Activated CD4-positive, alpha-beta memory T cell treated with anti-CD3 and anti-CD28 coated beads, Interleukin-2, amount 10 ng/mL, durations not matched to agents 7 days and 5 days (primary cell): ENCODE measurements around the gene CHMP5. TPM values are rescaled to one million over a fixed set of nuclear protein-coding genes. Genes with fewer than 3 reads are reported as not detected.

ENCODE experiments used
- CTCF ChIA-PET: fragments of 350-600 bp; sonication (Branson Sonifier 250); formaldehyde crosslinking; loops from one replicate; lab custom pipeline; 2021; ENCODE audit warnings: antibody characterized with exemption, inconsistent platforms; lab: Charles Lee
- POLR2A ChIA-PET: fragments of 350-600 bp; sonication (Branson Sonifier 250); formaldehyde crosslinking; loops from one replicate; lab custom pipeline; 2021; ENCODE audit warnings: antibody characterized with exemption; lab: Charles Lee
- DNase-seq: peaks from one replicate; pipeline ENCODE4 v3.0.0-alpha.2; 2020
- H3K27ac Mint-ChIP-seq: one replicate; pipeline ENCODE4 v1.8.0; 2021; ENCODE audit warnings: mild to moderate bottlenecking, mixed read lengths
- H3K27me3 Mint-ChIP-seq: one replicate; pipeline ENCODE4 v1.8.0; 2021; ENCODE audit warnings: mixed read lengths
- H3K36me3 Mint-ChIP-seq: one replicate; pipeline ENCODE4 v1.8.0; 2021; ENCODE audit warnings: low read depth, mixed read lengths
- H3K4me1 Mint-ChIP-seq: one replicate; pipeline ENCODE4 v1.8.0; 2021; ENCODE audit warnings: mixed read lengths
- H3K4me3 Mint-ChIP-seq: one replicate; pipeline ENCODE4 v1.8.0; 2021; ENCODE audit warnings: mild to moderate bottlenecking, mixed read lengths
- H3K9me3 Mint-ChIP-seq: one replicate; pipeline ENCODE4 v1.8.0; 2021; ENCODE audit warnings: mixed read lengths
- total RNA-seq, 2 experiments: library from RNA; stranded (reverse); gene quantifications; one replicate each; pipeline ENCODE4 v1.2.3, GENCODE V29; 2021

The CHMP5 gene
- total RNA-seq, 2 experiments from 2014 or later, result 149 TPM

DNA sequence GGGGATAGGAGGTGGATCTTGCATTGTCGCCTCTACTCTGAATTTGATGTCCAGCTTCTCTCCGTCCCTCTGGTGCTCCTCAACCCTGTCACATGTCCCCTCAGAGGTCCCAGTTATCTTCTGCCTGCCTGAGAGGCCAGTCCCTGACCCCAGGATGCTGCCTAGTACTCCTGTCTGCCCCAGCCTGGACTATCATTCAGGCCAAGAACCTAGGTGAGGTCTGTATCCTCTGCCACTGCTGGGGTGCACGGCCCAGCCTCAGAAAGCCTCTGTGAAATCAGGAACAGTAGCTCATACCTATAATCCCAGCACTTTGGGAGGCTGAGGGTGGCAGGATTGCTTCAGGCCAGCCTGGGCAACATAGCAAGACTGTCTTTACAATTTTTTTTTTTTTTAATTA lies 16.2 kb upstream of the CHMP5 start:
- no peak overlapping the region for H3K4me3 Mint-ChIP-seq
- ChIA-PET CTCF (interaction anchor here (0.6 kb wide), 1 partner anchor 1182 kb away, joined by 5 read pairs; no protein-coding TSS in a partner anchor), POLR2A (interaction anchor here (0.9 to 1.9 kb wide), 2 partner anchors 10 to 16 kb away, joined by 3 to 6 read pairs; partner anchors contain the start of genes BAG1 and CHMP5)
- peaks cover 21% of the 10 kb centered on the region for H3K36me3 Mint-ChIP-seq
- no peak overlapping the region for H3K27ac Mint-ChIP-seq
- H3K9me3 Mint-ChIP-seq, result no peaks in the 10 kb centered on the region
- H3K4me1 Mint-ChIP-seq, result peaks cover 8% of the 10 kb centered on the region
- no peak for DNase-seq
- no peaks in the 10 kb centered on the region for H3K27me3 Mint-ChIP-seq

DNA sequence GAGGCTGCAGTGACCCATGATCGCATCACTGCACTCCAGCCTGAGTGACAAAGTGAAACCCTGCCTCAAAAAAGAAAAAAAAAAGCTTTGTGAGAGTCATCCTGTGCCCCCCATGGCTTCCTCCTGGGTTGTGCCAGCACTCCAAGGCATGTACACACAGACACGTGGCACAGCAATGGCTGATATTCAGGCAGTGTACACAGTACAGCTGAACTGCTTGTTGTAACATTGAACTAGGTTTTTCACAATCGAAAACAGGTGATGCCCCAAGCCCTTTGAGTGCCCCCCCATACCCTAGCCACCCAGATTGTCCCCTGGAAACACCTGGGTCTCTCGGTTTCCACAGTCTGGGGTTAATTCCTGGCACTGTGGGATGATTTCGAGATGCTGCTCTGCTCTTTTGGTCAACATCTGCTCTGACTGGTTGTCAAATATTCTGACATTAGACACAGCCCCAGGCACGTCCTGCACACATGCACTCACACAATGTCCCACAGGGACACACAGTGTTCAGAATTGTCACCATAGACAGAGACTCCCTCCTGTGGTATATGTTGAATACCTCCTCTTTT lies 15.7 kb upstream of the CHMP5 start:
- no peak overlapping the region for H3K4me3 Mint-ChIP-seq
- peaks cover 23% of the 10 kb centered on the region for H3K36me3 Mint-ChIP-seq
- ChIA-PET CTCF (interaction anchor here (0.6 kb wide), 1 partner anchor 1181 kb away, joined by 5 read pairs; no protein-coding TSS in a partner anchor), POLR2A (interaction anchor here (0.9 to 1.9 kb wide), 2 partner anchors 9 to 15 kb away, joined by 3 to 6 read pairs; partner anchors contain the start of genes BAG1 and CHMP5)
- H3K27ac Mint-ChIP-seq, result no peak overlapping the region
- H3K9me3 Mint-ChIP-seq, result no peaks in the 10 kb centered on the region
- peaks cover 5% of the 10 kb centered on the region for H3K4me1 Mint-ChIP-seq
- DNase-seq, result no peak
- no peaks in the 10 kb centered on the region for H3K27me3 Mint-ChIP-seq

DNA sequence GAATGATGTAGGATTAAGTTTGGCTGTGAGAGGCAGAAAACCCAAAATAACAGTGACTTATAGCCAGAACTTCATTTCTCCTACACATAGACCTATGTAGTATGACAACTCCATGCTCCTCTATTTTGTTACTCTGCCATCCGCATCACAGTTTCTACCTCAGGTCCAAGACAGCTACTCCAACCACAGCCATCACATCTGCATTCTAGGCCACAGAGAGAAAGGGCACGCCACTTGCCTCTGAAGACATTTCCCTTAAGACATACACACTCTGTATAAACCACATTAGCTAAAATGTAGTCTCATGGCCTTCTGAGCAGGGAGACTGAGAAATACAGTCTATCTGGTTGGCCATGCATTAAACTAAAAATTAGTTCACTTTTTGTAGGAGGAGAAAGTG lies 14.9 kb upstream of the CHMP5 start:
- CTCF ChIA-PET, result no interaction called here
- no peaks in the 10 kb centered on the region for H3K27me3 Mint-ChIP-seq
- H3K27ac Mint-ChIP-seq, result no peak overlapping the region
- H3K4me1 Mint-ChIP-seq, result peaks cover 5% of the 10 kb centered on the region
- H3K4me3 Mint-ChIP-seq, result no peak overlapping the region
- POLR2A ChIA-PET, result no interaction called here
- peaks cover 30% of the 10 kb centered on the region for H3K36me3 Mint-ChIP-seq
- no peak for DNase-seq
- H3K9me3 Mint-ChIP-seq, result no peaks in the 10 kb centered on the region

DNA sequence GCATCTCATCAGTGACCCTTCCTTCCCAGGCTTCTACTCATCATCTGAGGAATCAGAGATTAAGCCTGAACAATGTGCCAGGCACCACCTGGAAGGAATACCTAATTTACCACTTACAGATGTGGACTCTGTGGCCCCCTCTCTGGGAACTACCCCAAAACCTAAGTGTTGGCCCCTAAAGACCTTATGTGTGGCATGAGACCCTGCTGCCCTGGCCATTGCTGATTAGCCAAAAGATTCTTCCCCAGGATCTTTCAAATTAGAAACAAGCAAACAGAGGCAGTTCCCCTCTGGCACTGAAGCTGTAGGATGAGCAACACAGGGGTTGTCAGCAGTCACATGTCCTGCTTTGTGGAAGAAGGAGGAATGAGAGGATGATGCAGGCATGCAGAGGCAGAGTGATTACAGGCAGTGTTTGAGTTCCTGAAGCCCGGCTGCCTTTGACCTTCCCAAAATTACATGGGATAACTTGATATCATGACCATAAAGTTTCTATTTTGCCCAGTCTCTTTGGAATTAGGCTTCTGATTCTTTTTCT lies 14.3 kb upstream of the CHMP5 start:
- peaks cover 30% of the 10 kb centered on the region for H3K36me3 Mint-ChIP-seq
- H3K9me3 Mint-ChIP-seq, result no peaks in the 10 kb centered on the region
- CTCF ChIA-PET, result no interaction called here
- H3K4me3 Mint-ChIP-seq, result no peak overlapping the region
- POLR2A ChIA-PET, result no interaction called here
- H3K27ac Mint-ChIP-seq, result peak overlapping the region; percentile 33
- no peak for DNase-seq
- peaks cover 5% of the 10 kb centered on the region for H3K4me1 Mint-ChIP-seq
- no peaks in the 10 kb centered on the region for H3K27me3 Mint-ChIP-seq

DNA sequence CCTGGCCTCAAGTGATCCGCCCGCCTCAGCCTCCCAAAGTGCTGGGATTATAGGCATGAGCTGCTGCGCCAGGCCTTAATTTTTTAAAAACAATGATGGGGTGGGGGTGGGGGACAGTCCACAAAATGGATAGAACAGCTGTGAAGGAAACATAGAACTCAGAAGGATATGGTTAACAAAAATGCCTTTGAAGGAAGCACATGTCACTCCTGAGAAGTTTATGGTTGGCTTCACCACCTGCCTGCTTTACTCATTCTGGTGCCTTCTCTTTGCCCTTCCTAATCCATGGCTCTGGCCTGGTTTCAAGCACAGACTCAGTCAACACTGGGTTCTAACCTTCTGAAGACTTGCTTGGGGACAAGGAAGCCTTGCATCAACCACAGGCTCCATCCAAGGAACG lies 10.6 kb upstream of the CHMP5 start:
- Mint-ChIP-seq H3K9me3 (no peaks in the 10 kb centered on the region), H3K4me3 (no peak overlapping the region), H3K27me3 (no peaks in the 10 kb centered on the region), H3K4me1 (peaks cover 7% of the 10 kb centered on the region), H3K36me3 (peaks cover 53% of the 10 kb centered on the region), H3K27ac (no peak overlapping the region)
- ChIA-PET POLR2A (no interaction called here), CTCF (interaction anchor here (0.7 kb wide), 1 partner anchor 80 kb away, joined by 3 read pairs; no protein-coding TSS in a partner anchor)
- no peak for DNase-seq

DNA sequence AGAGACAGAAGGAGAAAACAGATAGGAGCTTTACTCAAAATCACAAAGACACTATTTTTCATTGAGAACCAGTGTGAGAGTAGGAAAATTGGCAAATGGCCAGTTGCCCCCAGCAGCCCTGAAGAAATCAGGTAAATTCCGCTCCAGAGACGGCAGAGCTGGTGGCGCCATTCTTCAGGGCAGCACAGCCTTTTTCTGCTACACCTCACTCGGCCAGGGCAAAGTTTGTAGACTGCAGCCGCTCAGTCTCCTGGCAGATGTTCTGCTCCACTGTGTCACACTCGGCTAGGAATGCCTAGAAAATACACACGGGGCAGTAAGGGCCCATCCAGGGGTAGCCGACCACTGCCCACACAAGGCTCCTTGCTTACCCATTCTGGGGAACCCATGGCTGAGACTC lies 9.8 kb upstream of the CHMP5 start:
- Mint-ChIP-seq H3K27ac (no peak overlapping the region), H3K27me3 (no peaks in the 10 kb centered on the region), H3K36me3 (peaks cover 61% of the 10 kb centered on the region), H3K4me1 (peaks cover 10% of the 10 kb centered on the region), H3K9me3 (no peaks in the 10 kb centered on the region), H3K4me3 (no peak overlapping the region)
- POLR2A ChIA-PET, result interaction anchor here (0.9 kb wide), 1 partner anchor 10 kb away, joined by 3 read pairs; the partner anchor contains the start of genes BAG1 and CHMP5
- CTCF ChIA-PET, result no interaction called here
- DNase-seq, result no peak

DNA sequence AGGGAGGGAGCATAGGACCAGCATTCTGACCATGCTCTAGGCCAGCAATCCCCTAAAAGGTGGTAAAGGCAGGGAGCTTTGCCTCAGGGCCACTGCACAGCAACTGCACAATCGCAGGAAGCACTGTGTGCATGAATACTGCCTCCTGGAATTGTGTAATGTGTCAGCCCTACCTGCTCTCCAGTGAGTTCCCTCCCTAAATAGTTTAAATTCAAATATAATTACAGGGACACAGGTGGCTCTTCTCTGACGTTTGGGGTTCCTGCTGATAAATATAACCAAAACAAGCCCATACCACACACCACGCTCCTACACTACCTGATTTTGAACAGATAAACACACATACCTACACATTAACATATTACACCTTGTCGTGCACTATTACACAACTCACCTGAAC lies 9.4 kb upstream of the CHMP5 start:
- Mint-ChIP-seq H3K9me3 (no peaks in the 10 kb centered on the region), H3K36me3 (peaks cover 66% of the 10 kb centered on the region), H3K4me1 (peaks cover 14% of the 10 kb centered on the region), H3K4me3 (no peak overlapping the region), H3K27me3 (no peaks in the 10 kb centered on the region), H3K27ac (no peak overlapping the region)
- CTCF ChIA-PET, result no interaction called here
- POLR2A ChIA-PET, result interaction anchor here (0.9 kb wide), 1 partner anchor 9 kb away, joined by 3 read pairs; the partner anchor contains the start of genes BAG1 and CHMP5
- no peak for DNase-seq

DNA sequence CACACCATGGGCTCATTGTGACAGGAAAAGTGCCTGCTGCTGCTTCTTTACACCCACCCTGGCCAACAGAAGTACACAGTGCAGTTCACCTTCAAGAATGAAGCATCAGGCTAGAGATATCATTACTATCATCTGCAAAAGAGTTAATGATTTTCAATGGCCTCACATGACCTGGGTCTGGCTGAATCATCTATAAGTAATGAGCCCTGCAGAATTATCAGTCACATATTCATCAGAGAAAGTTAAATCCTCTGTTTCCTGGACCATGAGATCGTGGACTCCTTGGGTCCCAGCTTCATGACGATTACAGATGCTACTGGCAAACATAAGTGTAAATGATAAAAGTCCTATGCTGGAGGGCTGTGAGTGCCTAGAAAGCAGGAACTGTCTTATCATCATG lies 8.6 kb upstream of the CHMP5 start:
- no peak overlapping the region for H3K4me3 Mint-ChIP-seq
- H3K36me3 Mint-ChIP-seq, result peaks cover 73% of the 10 kb centered on the region
- no peak for DNase-seq
- no peak overlapping the region for H3K27ac Mint-ChIP-seq
- H3K27me3 Mint-ChIP-seq, result no peaks in the 10 kb centered on the region
- CTCF ChIA-PET, result no interaction called here
- H3K9me3 Mint-ChIP-seq, result no peaks in the 10 kb centered on the region
- peaks cover 21% of the 10 kb centered on the region for H3K4me1 Mint-ChIP-seq
- POLR2A ChIA-PET, result no interaction called here

DNA sequence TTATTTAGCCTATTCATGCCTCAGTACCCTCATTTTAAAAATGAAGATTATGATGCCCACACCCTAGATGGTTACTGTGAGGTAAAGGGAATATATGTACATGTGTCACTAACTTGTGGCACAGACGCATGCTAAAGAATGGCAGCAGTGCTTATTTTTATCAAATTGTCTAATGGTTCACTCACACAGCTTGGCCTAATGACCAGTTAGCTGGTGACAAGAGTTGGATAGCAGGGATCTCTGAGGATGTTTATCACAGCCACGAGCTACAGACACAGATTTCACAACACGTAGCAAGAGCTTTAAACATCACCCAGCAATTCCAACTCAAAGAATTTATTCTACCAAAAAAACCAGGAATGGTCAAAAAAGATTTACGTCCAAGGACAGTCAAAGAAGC lies 7.6 kb upstream of the CHMP5 start:
- H3K27me3 Mint-ChIP-seq, result no peaks in the 10 kb centered on the region
- POLR2A ChIA-PET, result interaction anchor here (0.9 to 1.1 kb wide), 2 partner anchors 17 to 213 kb away, joined by 3 read pairs; partner anchors contain the start of gene SPINK4

DNA sequence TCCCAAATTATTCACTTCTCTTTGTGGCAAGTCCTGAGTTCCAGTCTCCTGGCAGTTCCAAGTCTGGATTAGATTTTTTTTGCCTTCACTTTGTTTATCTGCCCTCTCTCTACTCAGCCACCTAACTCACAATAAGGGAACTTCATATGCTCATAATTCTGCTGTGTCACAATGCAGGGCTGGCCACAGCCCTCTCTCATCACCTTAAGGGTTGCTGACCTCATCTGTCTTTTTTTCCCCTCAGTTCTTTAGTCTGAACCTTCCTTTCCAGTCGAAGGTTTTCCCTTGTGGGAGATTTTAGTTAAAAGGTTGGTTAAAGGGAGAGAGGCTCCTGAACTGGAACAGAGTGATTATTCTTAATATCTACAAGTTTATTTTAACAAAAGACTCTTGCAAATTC lies 4.5 kb upstream of the CHMP5 start:
- Mint-ChIP-seq H3K36me3 (peaks cover 77% of the 10 kb centered on the region), H3K4me3 (no peak overlapping the region), H3K27ac (no peak overlapping the region), H3K4me1 (peaks cover 40% of the 10 kb centered on the region), H3K27me3 (no peaks in the 10 kb centered on the region), H3K9me3 (no peaks in the 10 kb centered on the region)
- ChIA-PET CTCF (no interaction called here), POLR2A (no interaction called here)
- DNase-seq, result no peak

More for the DNA sequence above, 7.6 kb upstream of the CHMP5 start:
- Mint-ChIP-seq H3K36me3 (peaks cover 78% of the 10 kb centered on the region), H3K9me3 (no peaks in the 10 kb centered on the region), H3K4me1 (peaks cover 28% of the 10 kb centered on the region), H3K4me3 (no peak overlapping the region), H3K27ac (no peak overlapping the region)
- CTCF ChIA-PET, result no interaction called here
- no peak for DNase-seq

DNA sequence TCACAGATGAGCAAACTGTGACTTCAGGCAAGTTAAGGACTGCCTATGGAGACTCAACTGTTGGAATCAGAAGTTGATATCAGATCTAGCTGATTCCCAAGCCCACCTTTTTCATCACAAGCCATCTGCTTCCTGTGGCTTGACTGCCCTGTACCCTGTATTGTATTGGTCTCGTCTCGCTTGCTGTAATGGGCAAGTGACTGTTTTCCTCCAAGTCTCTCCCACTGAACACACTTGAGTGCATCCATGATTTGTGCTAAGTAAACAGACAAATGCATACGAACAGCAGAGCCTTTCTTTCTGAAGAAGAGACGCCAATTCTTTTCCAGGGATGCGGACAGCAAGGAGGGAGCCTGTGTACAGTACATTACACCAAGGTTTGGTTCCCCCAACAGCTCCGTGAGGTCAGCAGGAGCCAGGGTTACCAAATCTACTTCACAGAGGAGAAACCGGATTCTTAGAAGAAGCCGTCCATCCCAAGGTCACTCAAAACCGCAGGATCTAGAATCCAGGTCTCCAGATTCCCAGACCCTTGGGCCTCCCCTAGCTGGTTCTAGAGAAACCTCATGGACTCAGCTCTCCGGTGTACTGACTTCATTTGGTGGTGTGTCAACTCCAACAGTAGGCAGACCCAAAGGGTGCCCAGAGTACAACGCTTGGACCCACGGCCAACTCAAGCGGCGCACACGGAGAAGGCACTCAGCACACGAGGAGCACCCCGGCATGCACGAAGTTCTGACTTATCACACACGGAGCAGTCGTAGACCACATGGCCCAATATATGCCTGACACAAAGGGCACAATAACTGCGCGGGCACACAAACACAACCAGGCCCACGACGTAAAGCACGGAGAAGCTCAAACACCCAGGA lies 1.5 kb upstream of the CHMP5 start:
- ChIA-PET CTCF (interaction anchor here (0.7 to 2.2 kb wide), 4 partner anchors 10 to 37 kb away, joined by 3 to 8 read pairs (median 3); partner anchors contain the start of gene NFX1), POLR2A (interaction anchor here (0.9 to 4.8 kb wide), 15 partner anchors 15 to 249 kb away, joined by 3 to 51 read pairs (median 6); partner anchors contain the start of genes DNAJA1, NFX1, NOL6 and SMU1)
- no peaks in the 10 kb centered on the region for H3K9me3 Mint-ChIP-seq
- peak overlapping the region; percentile 90 for H3K27ac Mint-ChIP-seq
- no peaks in the 10 kb centered on the region for H3K27me3 Mint-ChIP-seq
- no peak for DNase-seq
- peak overlapping the region; percentile 92 for H3K4me3 Mint-ChIP-seq
- peaks cover 66% of the 10 kb centered on the region for H3K4me1 Mint-ChIP-seq
- peaks cover 83% of the 10 kb centered on the region for H3K36me3 Mint-ChIP-seq

DNA sequence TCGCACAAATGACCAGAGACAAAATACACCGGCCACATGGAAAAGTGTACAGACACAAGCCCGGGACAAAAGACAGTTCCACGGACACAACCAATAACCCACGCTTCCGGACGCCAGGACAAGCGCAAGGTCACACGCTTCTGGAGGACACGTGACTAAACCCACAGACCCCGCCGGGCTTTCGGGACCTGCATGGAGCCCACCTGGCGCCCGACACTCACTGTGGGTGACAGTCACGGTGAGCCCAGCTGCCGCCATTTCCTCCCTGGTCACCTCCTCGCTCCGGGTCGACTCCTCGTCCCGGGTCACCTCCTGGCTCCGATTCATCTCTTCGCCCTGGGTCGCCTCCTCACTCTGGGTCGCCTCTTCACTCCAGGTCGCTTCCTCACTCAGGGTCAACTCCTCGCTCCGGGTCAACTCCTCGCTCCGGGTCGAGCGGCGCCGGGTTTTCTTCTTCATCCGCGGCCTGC lies 811 bp upstream of the CHMP5 start:
- CTCF ChIA-PET, result interaction anchor here (1.1 to 2.2 kb wide), 3 partner anchors 9 to 97 kb away, joined by 3 to 8 read pairs (median 3); partner anchors contain the start of genes B4GALT1 and NFX1
- DNase-seq, result peak; percentile 56

More for the DNA sequence above, 811 bp upstream of the CHMP5 start:
- H3K27ac Mint-ChIP-seq, result peak overlapping the region; percentile 90
- peak overlapping the region; percentile 92 for H3K4me3 Mint-ChIP-seq
- peaks cover 82% of the 10 kb centered on the region for H3K36me3 Mint-ChIP-seq
- H3K4me1 Mint-ChIP-seq, result peaks cover 67% of the 10 kb centered on the region
- no peaks in the 10 kb centered on the region for H3K27me3 Mint-ChIP-seq
- POLR2A ChIA-PET, result interaction anchor here (1.0 to 4.8 kb wide), 15 partner anchors 9 to 250 kb away, joined by 3 to 51 read pairs (median 6); partner anchors contain the start of genes DNAJA1, NFX1, NOL6 and SMU1
- H3K9me3 Mint-ChIP-seq, result no peaks in the 10 kb centered on the region
